NCI-H2029 (cell line): ENCODE data around the gene ANO7.

Experiments used
- DNase-seq: peaks from one replicate; lab custom pipeline; 2025; lab: John Stamatoyannopoulos, UW

Gene ANO7

DNA sequence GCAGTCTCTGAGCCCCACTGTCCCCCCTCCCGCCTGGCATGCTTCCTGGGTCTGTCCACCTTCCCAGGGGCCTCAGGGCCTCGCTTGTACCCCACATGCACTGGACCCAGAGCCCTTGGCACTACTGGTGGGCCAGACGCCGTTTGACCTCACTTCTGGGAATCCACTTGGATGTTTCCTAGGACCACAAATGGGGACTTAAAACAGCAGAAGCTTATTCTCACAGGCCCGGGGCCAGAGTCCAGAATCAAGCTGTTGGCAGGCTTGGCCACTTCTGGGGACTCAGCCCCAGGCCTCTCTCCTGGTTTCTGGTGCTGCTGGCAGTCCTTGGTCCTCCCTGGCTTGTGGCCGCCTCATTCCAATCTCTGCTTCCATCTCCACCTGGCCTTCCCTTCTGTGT lies 19.6 kb downstream of the ANO7 start:
- DNase-seq: no peak

DNA sequence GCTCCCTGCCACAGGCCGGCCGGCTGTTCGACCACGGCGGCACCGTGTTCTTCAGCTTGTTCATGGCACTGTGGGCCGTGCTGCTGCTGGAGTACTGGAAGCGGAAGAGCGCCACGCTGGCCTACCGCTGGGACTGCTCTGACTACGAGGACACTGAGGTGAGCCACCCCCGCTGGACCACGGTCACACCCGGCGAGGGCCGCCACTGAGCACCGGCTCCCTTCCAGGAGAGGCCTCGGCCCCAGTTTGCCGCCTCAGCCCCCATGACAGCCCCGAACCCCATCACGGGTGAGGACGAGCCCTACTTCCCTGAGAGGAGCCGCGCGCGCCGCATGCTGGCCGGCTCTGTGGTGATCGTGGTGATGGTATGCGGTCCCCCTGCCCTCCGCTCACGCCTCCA lies 20.8 kb downstream of the ANO7 start:
- DNase-seq: no peak

DNA sequence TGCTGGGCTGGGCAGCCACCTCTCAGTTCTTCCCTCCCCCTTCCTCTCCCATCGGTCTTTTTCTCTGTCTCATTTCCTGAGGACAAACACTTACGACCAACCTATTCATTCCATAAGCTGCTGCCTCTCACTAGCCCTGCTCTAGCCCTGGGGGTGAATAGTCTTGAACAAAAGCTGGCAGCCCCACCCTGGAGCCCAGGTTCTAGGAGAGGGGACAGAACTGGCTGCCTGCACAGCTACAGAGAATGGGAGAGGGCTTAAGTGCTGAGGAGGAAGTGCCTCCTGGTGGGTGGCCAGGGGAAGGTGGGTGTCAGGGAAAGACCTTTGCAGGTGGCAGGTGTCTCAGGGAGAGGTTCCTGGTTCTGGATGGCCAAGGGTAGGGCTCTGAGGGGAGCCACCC lies 22.8 kb downstream of the ANO7 start:
- DNase-seq: no peak

DNA sequence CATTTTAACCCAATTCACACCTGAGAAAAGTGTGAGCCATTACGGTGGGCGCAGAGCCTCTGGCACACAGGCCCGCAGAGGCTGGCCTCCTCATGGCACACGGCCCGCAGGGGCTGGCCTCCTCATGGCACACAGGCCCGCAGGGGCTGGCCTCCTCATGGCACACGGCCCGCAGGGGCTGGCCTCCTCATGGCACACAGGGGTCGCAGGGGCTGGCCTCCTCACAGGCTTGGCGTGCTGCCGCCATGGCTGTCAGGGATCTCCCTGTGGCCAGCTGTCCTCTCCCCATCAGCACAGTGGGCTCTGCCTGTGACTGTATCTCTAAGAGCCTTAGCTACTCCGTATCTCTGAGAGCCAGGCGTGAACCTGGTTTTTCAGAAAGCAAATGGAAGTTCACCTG lies 24.6 kb downstream of the ANO7 start:
- DNase-seq: no peak

DNA sequence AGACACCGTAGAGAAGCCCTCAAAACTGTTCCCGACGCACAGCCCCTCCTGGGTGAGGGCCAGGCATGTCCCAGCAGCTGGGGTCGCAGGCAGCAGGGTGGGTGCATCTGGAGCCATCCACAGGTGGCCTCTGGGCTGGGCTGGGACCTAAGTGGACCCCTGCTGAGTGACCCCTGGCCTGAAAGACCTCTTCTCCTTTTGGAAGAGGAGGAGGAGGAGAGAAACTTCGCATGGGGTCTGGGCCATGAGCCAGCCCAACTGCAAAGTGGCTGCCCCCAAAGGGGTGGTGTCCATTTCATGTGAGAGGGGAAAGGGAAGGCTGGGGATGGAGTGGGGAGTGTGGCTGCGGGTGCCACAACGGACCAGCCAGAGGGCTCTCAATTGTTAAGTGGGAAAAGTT lies 25.1 kb downstream of the ANO7 start:
- no peak for DNase-seq

DNA sequence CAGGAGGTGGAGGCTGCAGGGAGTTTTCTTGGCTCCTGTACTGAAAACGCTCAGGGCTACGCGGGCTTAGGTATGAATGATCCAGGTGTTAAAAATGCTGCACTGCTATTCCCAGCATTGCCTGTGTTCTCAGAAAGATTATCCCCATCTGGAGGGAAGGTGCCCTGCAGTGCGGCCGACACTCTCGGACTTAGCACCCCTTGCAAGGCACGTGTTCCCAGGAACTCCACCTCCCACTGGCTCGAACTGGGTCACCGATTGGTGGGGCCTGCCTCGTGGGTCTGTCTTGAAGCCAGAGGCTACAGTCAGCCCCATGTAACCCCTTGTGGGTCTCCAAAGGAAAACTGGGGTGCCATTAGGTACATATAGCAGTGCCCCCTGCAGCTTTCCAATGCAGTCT lies 25.7 kb downstream of the ANO7 start:
- DNase-seq: no peak

DNA sequence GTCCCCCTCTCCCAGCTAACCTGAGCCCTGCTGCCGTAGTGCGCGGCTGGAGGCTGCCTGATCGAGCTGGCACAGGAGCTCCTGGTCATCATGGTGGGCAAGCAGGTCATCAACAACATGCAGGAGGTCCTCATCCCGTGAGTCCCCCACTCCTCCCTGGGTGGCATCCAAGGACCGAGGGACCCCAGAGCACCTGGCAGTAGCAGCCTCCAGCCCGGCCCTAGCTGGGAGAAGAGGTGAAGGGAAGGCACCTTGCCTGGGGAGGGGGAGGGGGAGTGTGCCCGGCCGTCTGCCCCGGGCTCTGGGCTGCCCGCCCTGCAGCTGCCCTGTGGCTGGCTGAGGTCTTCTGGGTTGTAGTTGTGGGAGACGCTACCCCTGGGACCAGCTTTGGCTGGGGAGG lies 26.3 kb downstream of the ANO7 start:
- DNase-seq: no peak

DNA sequence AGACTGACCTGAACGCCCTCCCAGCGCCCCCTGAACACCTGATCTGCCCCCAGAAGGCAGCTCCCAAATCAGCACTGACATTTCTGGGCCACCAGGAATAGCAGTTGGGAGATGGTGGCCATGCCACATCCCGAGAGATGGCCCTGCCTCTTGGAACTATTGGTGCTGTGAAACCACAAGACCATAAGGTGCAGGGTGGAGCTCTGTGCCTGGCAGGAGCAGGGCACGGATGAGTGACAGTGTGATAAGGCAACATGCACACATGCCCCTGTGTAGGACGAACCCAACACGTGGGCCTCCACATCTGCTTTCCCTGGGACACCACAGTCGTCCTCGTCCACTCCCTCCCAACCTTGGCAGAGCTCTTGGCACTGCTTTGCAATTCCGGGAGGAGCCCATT lies 26.9 kb downstream of the ANO7 start:
- DNase-seq: no peak

DNA sequence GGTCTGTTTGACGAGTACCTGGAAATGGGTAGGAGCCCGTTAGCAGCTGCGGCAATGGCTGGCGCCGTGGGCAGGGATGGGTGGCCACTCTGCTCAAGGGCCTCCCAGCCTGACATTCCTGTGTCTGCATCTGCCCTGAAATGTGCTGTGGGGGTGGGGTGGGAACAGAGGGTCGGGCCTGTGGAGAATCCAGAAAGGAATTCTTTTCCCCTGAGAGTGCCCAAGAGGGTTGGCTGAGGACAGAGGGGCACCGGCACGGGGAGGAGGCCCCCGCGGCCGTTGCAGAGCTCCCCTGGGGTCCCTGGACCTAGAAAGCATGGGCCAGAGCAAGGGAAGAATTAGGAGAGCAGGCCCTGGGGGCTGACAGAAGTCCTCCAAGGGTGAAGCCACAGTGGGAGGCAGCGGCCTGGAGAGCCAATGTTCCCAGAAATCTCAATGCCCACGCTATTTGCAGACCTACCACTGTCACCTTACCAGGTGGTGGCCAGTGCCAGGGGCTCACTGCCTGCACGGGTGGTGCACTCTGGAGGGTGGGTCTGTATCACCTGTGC lies 27.8 kb downstream of the ANO7 start:
- DNase-seq: no peak

DNA sequence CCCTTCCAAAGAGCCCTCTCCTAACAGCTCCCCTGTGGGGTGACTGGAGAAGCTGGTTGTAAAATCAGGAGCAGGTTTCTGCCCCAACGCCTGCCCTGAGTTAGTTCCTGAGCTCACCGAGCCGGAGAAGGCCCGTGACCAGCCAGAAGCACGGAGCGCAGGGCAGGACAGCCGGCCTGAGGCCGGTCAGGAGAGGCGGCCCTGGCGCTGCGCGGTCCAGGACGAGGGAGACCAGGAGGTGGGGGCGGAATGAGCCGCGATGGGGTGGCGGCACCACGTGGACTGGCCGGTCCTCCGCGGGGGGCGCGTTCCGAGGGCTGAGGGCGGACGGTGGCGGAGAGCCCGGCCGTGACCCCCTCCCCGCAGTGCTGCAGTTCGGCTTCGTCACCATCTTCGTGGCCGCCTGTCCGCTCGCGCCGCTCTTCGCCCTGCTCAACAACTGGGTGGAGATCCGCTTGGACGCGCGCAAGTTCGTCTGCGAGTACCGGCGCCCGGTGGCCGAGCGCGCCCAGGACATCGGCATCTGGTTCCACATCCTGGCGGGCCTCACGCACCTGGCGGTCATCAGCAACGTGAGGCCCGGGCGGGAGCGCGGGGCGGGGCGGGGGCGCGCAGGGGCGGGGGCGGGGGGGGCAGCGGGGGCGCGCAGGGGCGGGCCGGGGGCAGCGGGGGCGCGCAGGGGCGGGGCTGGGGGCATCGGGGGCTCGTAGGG lies 29.0 kb downstream of the ANO7 start:
- DNase-seq: peak; percentile 52

DNA sequence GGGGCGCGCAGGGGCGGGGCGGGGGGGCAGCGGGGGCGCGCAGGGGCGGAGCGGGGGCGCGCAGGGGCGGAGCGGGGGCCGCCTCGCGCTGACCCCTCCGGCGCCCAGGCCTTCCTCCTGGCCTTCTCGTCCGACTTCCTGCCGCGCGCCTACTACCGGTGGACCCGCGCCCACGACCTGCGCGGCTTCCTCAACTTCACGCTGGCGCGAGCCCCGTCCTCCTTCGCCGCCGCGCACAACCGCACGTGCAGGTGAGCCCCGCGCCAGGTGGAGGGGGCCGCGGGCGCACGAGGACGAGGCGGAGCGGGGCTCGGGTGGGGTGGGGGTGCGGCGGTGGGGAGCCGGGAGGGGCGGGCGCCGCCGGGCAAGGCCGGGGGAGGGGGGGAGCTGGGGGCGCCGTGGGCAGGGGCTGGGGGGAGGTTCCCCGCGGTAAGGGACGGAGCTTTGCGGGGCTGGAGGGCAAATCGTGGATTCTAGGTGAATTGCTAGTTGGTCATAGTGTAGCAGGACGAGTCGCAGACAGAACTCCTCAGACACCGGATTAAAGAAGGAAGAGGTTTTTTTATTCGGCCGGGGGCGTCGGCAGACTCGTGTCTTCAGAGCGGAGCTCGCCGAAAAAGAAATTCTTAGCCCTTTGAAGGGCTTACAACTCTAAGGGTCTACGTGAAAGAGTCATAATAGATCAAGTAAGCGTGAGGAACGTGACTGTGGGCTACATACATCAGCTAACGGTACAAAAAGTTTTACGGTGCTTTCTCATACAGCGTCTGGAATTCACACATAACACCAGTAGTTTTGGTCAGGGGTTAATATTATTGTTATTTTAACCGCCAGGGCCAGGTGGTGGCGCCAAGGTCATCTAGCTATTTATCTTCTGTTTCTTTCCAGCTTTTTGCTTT lies 29.9 kb downstream of the ANO7 start:
- peak; percentile 32 for DNase-seq

DNA sequence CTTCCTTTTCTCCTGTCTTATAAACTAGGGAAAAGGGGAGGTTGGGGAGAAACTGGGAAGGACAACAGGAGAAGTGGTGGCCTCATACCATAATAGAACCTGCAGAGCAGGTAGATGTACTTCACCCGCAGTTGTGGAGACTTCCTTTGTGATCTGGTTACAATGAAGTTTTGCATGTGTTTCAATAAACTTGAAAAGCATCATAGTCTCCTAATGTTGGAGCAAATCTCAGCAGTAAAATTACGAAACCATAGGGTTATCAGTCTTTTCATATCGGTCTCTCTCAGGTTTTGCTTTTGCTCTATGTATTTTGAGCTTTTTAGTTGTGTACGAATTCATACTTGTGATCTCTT lies 30.5 kb downstream of the ANO7 start:
- no peak for DNase-seq

DNA sequence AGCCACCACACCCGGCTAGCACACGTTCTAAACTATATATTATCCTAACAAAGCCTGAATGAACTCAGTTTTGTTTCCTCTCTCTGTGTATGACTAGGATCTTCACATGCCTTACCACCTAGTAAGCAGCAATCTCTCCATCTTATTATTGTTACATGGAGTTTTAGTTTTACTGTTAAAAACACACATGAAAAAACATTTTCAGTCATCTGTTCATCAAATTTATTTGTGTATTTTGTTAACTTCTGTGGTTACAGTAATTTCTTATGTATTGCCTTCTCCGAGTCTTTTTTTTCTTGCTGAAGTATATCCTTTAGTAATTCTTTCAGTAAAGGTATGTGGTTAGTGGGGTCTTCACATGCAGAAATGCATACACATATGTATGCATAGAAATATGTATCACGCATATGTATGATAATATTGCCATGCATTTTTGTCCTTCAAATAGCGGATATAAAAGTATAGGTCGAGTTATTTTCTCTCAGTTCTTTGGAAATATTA lies 31.4 kb downstream of the ANO7 start:
- no peak for DNase-seq

DNA sequence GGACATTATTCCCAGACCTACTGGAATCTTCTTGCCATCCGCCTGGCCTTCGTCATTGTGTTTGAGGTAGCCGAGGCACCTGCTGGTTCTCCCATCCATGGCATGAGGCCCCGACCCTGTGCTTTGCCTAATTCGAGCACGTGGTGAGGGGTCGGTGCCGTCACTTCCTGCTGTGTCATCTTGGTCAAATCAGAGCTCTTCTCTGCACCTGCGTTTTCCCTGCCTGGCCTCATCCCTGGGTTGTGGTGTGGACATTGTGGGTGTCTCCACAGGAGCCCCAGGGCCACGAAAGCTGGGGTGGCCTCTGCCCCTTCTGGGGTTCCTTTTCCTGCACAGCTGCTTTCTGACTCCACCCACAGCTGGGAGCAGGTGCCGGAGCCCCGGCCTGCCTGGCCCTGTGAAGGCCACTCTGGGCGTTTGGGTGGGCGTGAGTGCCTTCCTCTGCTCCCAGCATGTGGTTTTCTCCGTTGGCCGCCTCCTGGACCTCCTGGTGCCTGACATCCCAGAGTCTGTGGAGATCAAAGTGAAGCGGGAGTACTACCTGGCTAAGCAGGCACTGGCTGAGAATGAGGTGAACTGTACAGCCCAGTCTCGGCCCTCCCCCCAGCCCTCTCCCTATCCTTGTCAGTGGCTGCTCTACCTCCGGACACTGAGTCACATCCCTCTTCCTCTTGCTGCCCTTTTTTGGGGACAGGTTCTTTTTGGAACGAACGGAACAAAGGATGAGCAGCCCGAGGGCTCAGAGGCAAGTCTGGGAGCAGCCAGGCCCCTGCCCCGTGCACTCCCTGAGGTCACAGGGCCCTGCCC lies 34.9 kb downstream of the ANO7 start:
- DNase-seq: no peak

DNA sequence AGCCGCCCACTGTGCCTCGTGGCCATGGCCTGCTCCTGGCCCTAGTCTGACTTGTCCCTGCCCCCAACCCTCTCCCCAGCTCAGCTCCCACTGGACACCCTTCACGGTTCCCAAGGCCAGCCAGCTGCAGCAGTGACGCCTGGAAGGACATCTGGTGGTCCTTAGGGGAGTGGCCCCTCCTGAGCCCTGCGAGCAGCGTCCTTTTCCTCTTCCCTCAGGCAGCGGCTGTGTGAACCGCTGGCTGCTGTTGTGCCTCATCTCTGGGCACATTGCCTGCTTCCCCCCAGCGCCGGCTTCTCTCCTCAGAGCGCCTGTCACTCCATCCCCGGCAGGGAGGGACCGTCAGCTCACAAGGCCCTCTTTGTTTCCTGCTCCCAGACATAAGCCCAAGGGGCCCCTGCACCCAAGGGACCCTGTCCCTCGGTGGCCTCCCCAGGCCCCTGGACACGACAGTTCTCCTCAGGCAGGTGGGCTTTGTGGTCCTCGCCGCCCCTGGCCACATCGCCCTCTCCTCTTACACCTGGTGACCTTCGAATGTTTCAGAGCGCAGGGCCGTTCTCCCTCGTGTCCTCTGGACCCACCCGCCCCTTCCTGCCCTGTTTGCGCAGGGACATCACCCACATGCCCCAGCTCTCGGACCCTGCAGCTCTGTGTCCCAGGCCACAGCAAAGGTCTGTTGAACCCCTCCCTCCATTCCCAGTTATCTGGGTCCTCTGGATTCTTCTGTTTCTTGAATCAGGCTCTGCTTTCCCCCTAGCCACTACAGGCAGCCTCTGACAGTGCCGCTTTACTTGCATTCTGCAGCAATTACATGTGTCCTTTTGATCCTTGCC lies 35.8 kb downstream of the ANO7 start:
- DNase-seq: no peak

DNA sequence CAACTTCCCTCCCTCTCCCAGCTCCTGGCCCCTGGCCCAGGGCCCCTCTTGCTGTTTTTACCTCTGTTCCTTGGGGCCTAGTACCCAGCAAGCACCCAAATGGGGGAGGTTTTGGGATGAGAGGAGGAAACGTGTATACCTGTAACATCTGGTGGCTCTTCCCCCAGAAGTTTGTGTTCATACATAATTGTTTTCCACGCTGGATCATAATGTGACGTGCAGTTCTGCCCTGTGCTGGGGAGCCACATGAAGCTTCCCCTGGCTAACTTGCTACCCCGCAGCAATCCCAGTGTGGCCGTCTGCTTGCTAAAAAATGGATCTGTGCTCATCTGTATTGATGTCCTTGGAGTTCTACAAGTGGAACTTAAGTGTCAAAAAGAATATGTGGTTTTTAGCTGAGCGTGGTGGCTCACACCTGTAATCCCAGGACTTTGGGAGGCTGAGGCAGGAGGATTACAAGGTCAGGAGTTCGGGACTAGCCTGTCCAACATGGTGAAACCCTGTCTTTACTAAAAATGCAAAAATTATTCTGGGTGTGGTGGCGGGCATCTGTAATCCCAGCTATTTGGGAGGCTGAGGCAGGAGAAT lies 36.5 kb downstream of the ANO7 start:
- no peak for DNase-seq

DNA sequence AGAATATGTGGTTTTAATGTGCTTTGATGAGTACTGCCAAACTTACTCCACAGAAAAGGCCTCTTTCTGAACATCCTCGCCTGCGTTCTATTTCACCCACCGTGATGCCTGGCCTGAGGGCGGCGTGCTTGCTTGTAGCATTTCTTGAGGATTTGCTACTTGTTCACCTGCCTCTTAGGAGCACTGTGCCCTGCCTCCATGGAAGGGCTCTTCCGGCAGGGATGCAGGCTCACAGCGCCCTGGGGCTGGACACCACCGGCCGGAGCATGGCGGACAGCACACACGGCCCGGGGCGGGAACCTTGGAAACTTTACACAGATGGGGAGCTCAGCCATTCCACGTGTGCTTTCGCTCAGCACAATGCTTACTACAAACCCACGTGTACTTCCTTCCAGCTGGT lies 37.1 kb downstream of the ANO7 start:
- DNase-seq: no peak

DNA sequence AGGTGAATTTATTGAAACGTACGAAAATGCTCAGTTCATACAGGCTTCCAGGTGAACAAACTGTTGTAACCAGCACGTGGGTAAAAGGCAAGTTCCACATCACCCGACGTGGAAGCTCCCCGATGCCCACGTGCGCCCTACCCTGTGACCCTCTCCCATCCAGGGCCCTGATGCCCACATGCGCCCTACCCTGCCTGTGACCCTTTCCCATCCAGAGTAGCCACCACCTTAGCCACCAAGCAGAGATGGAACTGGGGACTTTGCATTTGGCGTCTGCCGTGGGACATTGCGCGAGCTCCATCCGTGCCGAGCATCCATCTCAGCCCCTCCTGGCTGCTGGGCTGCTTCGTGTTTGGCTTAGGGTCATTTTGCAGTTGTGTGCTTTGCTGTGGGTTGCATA lies 37.5 kb downstream of the ANO7 start:
- no peak for DNase-seq

DNA sequence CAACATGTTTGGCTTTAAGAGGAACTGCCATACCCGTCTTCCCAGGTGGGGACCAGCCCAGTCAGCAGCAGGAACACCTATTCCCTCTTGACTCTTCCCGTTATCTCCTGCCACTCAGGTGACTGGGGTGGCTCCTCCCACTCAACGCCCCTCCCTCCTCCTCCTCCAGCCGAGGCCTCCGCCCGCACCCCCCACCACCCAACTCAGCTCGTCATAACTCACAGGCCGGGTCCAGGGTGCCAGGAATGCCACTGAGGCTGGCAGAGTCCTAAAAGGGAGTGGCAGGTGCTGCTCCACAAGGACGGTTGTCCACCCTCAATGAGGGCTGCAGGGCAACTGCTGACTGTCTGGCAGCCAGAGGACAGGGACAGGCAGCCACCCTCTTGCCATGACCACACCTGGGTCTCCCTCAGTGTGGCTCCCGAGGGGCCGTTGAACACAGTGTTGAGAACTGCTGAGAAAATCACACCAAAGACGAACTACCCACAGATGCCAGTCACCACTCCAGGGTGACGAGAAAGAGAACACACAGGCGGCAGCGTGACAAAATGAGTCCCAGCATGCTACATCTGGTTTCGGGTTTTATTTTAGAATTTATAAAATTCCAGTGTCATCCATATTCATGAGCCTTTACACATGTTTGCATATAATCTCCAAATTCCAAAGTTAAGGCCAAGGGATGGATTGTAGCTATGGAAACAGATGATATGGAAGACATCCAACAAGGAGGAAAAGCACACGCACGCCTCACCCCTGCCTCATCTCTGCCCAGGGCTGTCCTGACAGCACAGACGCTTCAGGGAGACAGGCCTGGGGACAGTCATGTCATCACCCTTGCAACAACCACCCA lies 38.5 kb downstream of the ANO7 start:
- DNase-seq: no peak

DNA sequence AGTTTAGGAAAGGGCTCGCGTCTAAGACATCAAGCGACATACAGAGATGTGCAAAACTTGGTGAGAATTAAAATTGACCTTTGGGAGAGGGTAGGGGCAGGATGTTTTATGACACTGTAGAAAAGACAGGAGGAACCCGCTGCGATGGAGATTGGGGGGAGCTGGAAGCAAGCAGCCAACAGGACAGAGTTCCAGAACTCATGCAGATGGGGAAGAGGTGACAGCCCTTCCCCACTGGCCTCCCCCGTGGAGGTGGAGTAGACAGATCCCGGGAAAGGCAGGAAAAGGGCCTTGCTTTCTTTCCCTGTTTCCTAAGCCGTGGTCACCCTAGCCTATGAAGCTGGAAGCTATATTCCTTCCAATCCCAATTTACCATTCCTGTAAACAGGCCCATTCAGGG lies 39.1 kb downstream of the ANO7 start:
- DNase-seq: no peak
